ENCODE results near the gene GOLM1. TPM values are rescaled to one million over a fixed set of nuclear protein-coding genes. Genes with fewer than 3 reads are reported as not detected.
"Not testable (repeated sequence)": the region's sequence is repeated elsewhere in the genome, so short reads cannot be mapped to it uniquely, and the experiment has no call there.

Gene GOLM1
- total RNA-seq, 1 donor from 2014 or later, result 22.4 TPM

- no peak overlapping the region for H3K9ac ChIP-seq (ENCODE audit: low read depth in 1 of 3, low read length in 3 of 3)
- H3K27me3 ChIP-seq (ENCODE audit: control insufficient read depth in 3 of 3, insufficient read depth in 3 of 3, low read length in 3 of 3), result no peaks in the 10 kb centered on the region
- no peak overlapping the region for H3K27ac ChIP-seq (ENCODE audit: low read depth, low read length)
- H3K36me3 ChIP-seq (ENCODE audit: control insufficient read depth in 3 of 3, insufficient read depth in 3 of 3, low read length in 3 of 3), result peaks cover 0 to 2% (median 0%) of the 10 kb centered on the region in 3 donors
- H3K4me3 ChIP-seq (ENCODE audit: low read length in 3 of 3), result no peak overlapping the region
- no peaks in the 10 kb centered on the region for H3K4me1 ChIP-seq (ENCODE audit: control insufficient read depth in 3 of 3, insufficient read depth in 3 of 3, low read length in 3 of 3)
- H3K9me3 ChIP-seq (ENCODE audit: control insufficient read depth in 3 of 3, low read length in 3 of 3), result no peaks in the 10 kb centered on the region
Measured at GRCh38 chr9:86072394-86072877, 26.9 kb downstream of the GOLM1 start.

GRCh38 chr9:86069206-86069869, 30.0 kb downstream of the GOLM1 start:
- Histone ChIP-seq H3K27me3 (ENCODE audit: control insufficient read depth in 3 of 3, insufficient read depth in 3 of 3, low read length in 3 of 3) (no peaks in the 10 kb centered on the region), H3K9me3 (ENCODE audit: control insufficient read depth in 3 of 3, low read length in 3 of 3) (no peaks in the 10 kb centered on the region), H3K4me3 (ENCODE audit: low read length in 3 of 3) (no peak overlapping the region)

DNA sequence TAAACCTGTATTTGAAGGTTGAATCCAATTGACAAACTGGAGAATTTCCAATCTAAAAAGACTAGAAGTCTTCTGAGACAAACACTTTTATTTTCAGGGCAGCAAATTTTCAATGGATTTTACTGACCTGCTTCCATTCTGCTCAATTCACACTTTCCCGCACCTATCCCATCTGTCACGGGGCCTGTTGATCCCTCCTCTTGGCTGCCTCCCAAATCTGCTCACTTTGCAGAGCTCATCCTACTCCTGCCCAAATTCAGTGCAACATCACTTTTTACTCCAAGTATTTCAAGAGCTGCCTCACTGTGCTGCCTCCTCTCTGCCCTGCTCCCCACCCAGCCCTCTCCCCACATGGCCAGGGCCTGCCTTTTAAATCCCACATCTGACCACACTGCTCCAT, 35.1 kb downstream of the GOLM1 start:
- no peaks in the 10 kb centered on the region for H3K36me3 ChIP-seq (ENCODE audit: control insufficient read depth in 3 of 3, insufficient read depth in 3 of 3, low read length in 3 of 3)
- H3K4me3 ChIP-seq (ENCODE audit: low read length in 3 of 3), result no peak overlapping the region
- H3K27me3 ChIP-seq (ENCODE audit: control insufficient read depth in 3 of 3, insufficient read depth in 3 of 3, low read length in 3 of 3), result no peaks in the 10 kb centered on the region
- H3K9me3 ChIP-seq (ENCODE audit: control insufficient read depth in 3 of 3, low read length in 3 of 3), result no peaks in the 10 kb centered on the region
- no peak overlapping the region for H3K27ac ChIP-seq (ENCODE audit: low read depth, low read length)
- H3K4me1 ChIP-seq (ENCODE audit: control insufficient read depth in 3 of 3, insufficient read depth in 3 of 3, low read length in 3 of 3), result no peaks in the 10 kb centered on the region
- no peak overlapping the region for H3K9ac ChIP-seq (ENCODE audit: low read depth in 1 of 3, low read length in 3 of 3)

More at GRCh38 chr9:86069206-86069869, 30.0 kb downstream of the GOLM1 start:
- no peaks in the 10 kb centered on the region for H3K36me3 ChIP-seq (ENCODE audit: control insufficient read depth in 3 of 3, insufficient read depth in 3 of 3, low read length in 3 of 3)
- H3K9ac ChIP-seq (ENCODE audit: low read depth in 1 of 3, low read length in 3 of 3), result no peak overlapping the region
- H3K4me1 ChIP-seq (ENCODE audit: control insufficient read depth in 3 of 3, insufficient read depth in 3 of 3, low read length in 3 of 3), result no peaks in the 10 kb centered on the region
- H3K27ac ChIP-seq (ENCODE audit: low read depth, low read length), result no peak overlapping the region

DNA sequence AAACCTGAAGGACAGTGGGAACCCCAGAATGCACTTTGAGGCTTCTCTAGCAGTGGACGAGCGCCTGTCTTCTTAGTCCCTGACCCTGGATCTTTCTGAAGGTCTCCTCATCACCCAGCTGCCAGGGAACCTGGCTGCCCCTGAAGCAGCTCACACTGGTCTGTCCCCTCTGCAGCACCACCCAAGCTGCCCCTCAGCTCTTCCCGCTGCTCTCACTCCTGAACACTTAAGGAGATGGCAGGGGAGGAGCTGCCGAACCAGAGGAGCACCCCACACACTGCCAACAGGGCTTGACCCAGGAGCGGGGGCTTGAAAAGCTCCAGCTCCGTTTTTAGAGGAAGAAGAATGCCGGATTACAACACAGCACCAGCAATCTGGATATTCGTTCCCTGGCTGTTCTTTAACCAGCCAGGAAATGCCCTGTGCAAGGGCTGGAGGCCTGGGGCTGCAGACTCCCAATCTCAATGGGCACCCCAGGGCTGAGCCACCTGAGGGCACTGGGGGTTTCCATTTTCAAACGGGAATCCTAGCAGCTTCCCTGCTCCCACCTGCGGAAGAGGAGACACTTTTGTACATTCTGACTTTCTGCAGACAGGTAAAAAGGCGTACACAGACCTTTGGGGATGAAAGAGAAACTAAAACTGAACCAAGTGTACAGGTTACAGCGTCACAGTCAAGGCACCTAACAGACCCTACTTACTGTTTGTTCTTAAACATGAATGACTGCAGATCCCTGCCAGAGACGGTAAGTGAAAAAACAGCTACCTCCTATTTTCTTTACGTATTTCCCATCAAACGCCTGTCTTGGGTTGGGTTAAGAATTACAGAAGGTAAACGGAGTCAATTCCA, 36.3 kb downstream of the GOLM1 start:
- no peaks in the 10 kb centered on the region for H3K27me3 ChIP-seq (ENCODE audit: control insufficient read depth in 3 of 3, insufficient read depth in 3 of 3, low read length in 3 of 3)
- no peak overlapping the region for H3K27ac ChIP-seq (ENCODE audit: low read depth, low read length)
- H3K9me3 ChIP-seq (ENCODE audit: control insufficient read depth in 3 of 3, low read length in 3 of 3), result no peaks in the 10 kb centered on the region
- H3K4me1 ChIP-seq (ENCODE audit: control insufficient read depth in 3 of 3, insufficient read depth in 3 of 3, low read length in 3 of 3), result no peaks in the 10 kb centered on the region
- no peak overlapping the region for H3K4me3 ChIP-seq (ENCODE audit: low read length in 3 of 3)
- no peaks in the 10 kb centered on the region for H3K36me3 ChIP-seq (ENCODE audit: control insufficient read depth in 3 of 3, insufficient read depth in 3 of 3, low read length in 3 of 3)
- no peak overlapping the region for H3K9ac ChIP-seq (ENCODE audit: low read depth in 1 of 3, low read length in 3 of 3)

- H3K36me3 ChIP-seq (ENCODE audit: control insufficient read depth in 3 of 3, insufficient read depth in 3 of 3, low read length in 3 of 3), result no peaks in the 10 kb centered on the region
- H3K4me3 ChIP-seq (ENCODE audit: low read length in 3 of 3), result no peak overlapping the region
- no peaks in the 10 kb centered on the region for H3K9me3 ChIP-seq (ENCODE audit: control insufficient read depth in 3 of 3, low read length in 3 of 3)
- H3K9ac ChIP-seq (ENCODE audit: low read depth in 1 of 3, low read length in 3 of 3), result no peak overlapping the region
- H3K27ac ChIP-seq (ENCODE audit: low read depth, low read length), result no peak overlapping the region
- no peaks in the 10 kb centered on the region for H3K27me3 ChIP-seq (ENCODE audit: control insufficient read depth in 3 of 3, insufficient read depth in 3 of 3, low read length in 3 of 3)
- H3K4me1 ChIP-seq (ENCODE audit: control insufficient read depth in 3 of 3, insufficient read depth in 3 of 3, low read length in 3 of 3), result no peaks in the 10 kb centered on the region
Measured at GRCh38 chr9:86061972-86062739, 37.2 kb downstream of the GOLM1 start.

DNA sequence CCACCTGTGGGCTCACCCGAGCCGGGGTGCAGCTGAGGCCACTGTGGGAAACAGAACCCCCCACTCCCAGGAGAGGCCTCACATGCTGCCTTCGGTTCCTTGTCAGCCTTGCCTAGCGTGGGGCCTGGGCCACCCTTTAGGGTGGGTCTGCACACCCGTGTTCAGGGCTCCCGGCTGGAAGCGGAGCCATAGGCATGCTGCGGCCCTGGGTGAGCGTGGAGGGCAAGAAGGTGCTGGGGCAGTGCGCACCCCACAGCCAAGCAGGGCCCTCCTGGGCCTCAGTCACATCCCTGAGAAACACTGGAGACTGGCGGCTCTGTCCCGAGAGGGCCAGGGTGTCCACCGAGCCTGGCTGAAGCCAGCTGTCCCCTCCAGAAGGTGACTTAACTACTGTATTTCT, 41.9 kb downstream of the GOLM1 start:
- H3K4me3 ChIP-seq (ENCODE audit: low read length in 3 of 3), result no peak overlapping the region
- no peaks in the 10 kb centered on the region for H3K9me3 ChIP-seq (ENCODE audit: control insufficient read depth in 3 of 3, low read length in 3 of 3)
- H3K4me1 ChIP-seq (ENCODE audit: control insufficient read depth in 3 of 3, insufficient read depth in 3 of 3, low read length in 3 of 3), result no peaks in the 10 kb centered on the region
- H3K9ac ChIP-seq (ENCODE audit: low read depth in 1 of 3, low read length in 3 of 3), result no peak overlapping the region
- H3K36me3 ChIP-seq (ENCODE audit: control insufficient read depth in 3 of 3, insufficient read depth in 3 of 3, low read length in 3 of 3), result no peaks in the 10 kb centered on the region
- no peaks in the 10 kb centered on the region for H3K27me3 ChIP-seq (ENCODE audit: control insufficient read depth in 3 of 3, insufficient read depth in 3 of 3, low read length in 3 of 3)
- H3K27ac ChIP-seq (ENCODE audit: low read depth, low read length), result no peak overlapping the region

GRCh38 chr9:86054695-86055094, 44.7 kb downstream of the GOLM1 start:
- Histone ChIP-seq H3K4me3 (ENCODE audit: low read length in 3 of 3) (no peak overlapping the region), H3K9me3 (ENCODE audit: control insufficient read depth in 3 of 3, low read length in 3 of 3) (no peaks in the 10 kb centered on the region), H3K27me3 (ENCODE audit: control insufficient read depth in 3 of 3, insufficient read depth in 3 of 3, low read length in 3 of 3) (no peaks in the 10 kb centered on the region), H3K9ac (ENCODE audit: low read depth in 1 of 3, low read length in 3 of 3) (no peak overlapping the region), H3K36me3 (ENCODE audit: control insufficient read depth in 3 of 3, insufficient read depth in 3 of 3, low read length in 3 of 3) (no peaks in the 10 kb centered on the region), H3K27ac (ENCODE audit: low read depth, low read length) (no peak overlapping the region), H3K4me1 (ENCODE audit: control insufficient read depth in 3 of 3, insufficient read depth in 3 of 3, low read length in 3 of 3) (no peaks in the 10 kb centered on the region)

GRCh38 chr9:86052556-86053468, 46.5 kb downstream of the GOLM1 start:
- H3K27ac ChIP-seq (ENCODE audit: low read depth, low read length), result no peak overlapping the region
- no peaks in the 10 kb centered on the region for H3K27me3 ChIP-seq (ENCODE audit: control insufficient read depth in 3 of 3, insufficient read depth in 3 of 3, low read length in 3 of 3)
- H3K36me3 ChIP-seq (ENCODE audit: control insufficient read depth in 3 of 3, insufficient read depth in 3 of 3, low read length in 3 of 3), result no peaks in the 10 kb centered on the region
- no peaks in the 10 kb centered on the region for H3K4me1 ChIP-seq (ENCODE audit: control insufficient read depth in 3 of 3, insufficient read depth in 3 of 3, low read length in 3 of 3)
- H3K4me3 ChIP-seq (ENCODE audit: low read length in 3 of 3), result no peak overlapping the region
- H3K9ac ChIP-seq (ENCODE audit: low read depth in 1 of 3, low read length in 3 of 3), result no peak overlapping the region
- H3K9me3 ChIP-seq (ENCODE audit: control insufficient read depth in 3 of 3, low read length in 3 of 3), result no peaks in the 10 kb centered on the region

DNA sequence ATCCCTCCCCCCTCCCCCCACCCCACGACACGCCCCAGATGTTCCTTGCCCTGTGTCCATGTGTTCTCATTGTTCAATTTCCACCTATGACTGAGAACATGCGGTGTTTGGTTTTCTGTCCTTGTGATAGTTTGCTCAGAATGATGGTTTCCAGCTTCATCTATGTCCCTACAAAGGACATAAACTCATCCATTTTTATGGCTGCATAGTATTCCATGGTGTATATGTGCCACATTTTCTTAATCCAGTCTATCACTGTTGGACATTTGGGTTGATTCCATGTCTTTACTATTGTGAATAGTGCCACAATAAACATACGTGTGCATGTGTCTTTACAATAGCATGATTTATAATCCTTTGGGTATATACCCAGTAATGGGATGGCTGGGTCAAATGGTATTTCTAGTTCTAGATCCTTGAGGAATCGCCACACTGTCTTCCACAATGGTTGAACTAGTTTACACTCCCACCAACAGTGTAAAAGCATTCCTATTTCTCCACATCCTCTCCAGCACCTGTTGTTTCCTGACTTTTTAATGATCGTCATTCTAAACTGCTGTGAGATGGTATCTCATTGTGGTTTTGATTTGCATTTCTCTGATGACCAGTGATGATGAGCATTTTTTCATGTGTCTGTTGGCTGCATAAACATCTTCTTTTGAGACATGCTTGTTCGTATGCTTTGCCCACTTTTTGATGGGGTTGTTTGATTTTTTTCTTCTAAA, 51.2 kb downstream of the GOLM1 start:
- not testable (repeated sequence) for H3K27ac ChIP-seq (ENCODE audit: low read depth, low read length); H3K4me1 ChIP-seq (ENCODE audit: control insufficient read depth in 3 of 3, insufficient read depth in 3 of 3, low read length in 3 of 3); H3K27me3 ChIP-seq (ENCODE audit: control insufficient read depth in 3 of 3, insufficient read depth in 3 of 3, low read length in 3 of 3); H3K4me3 ChIP-seq (ENCODE audit: low read length in 3 of 3); H3K36me3 ChIP-seq (ENCODE audit: control insufficient read depth in 3 of 3, insufficient read depth in 3 of 3, low read length in 3 of 3); H3K9me3 ChIP-seq (ENCODE audit: control insufficient read depth in 3 of 3, low read length in 3 of 3); H3K9ac ChIP-seq (ENCODE audit: low read depth in 1 of 3, low read length in 3 of 3)
